Left renal cortex interstitium (tissue), 4 donors: ENCODE results near the gene LAS1L. TPM values are rescaled to one million over a fixed set of nuclear protein-coding genes. Genes with fewer than 3 reads are reported as not detected.
"Not testable (repeated sequence)": the region's sequence is repeated elsewhere in the genome, so short reads cannot be mapped to it uniquely, and the experiment has no call there.

Experiments
- DNase-seq, 4 donors: peaks; one replicate each; pipeline ENCODE4 v3.0.0-alpha.2; 2013; ENCODE audit warnings: low read depth in 4 of 4, low spot score in 2 of 4, missing footprints in 1 of 4
- polyA plus RNA-seq, 4 donors: library from polyadenylated mRNA; unstranded; fragments of 120-200 nt; gene quantifications; one replicate each; pipeline ENCODE4 v1.2.1, GENCODE V29; 2013; ENCODE audit not compliant: insufficient read length in 4 of 4

The LAS1L gene
- polyA plus RNA-seq = 10 to 100 TPM; 39.3 to 53.1 (median 46.3) TPM

GRCh38 chrX:65534450-65535292, at the start of gene LAS1L:
Gene LAS1L, minus strand, starts transcription at chrX:65534787. Its CDS starts 72 bp downstream, at chrX:65534715.
- DNase-seq = peak; percentile 71 to 88 (median 78)

- no peak for DNase-seq
These were observed 48.0 kb upstream of the LAS1L start for GRCh38 chrX:65582450-65583082.

DNA sequence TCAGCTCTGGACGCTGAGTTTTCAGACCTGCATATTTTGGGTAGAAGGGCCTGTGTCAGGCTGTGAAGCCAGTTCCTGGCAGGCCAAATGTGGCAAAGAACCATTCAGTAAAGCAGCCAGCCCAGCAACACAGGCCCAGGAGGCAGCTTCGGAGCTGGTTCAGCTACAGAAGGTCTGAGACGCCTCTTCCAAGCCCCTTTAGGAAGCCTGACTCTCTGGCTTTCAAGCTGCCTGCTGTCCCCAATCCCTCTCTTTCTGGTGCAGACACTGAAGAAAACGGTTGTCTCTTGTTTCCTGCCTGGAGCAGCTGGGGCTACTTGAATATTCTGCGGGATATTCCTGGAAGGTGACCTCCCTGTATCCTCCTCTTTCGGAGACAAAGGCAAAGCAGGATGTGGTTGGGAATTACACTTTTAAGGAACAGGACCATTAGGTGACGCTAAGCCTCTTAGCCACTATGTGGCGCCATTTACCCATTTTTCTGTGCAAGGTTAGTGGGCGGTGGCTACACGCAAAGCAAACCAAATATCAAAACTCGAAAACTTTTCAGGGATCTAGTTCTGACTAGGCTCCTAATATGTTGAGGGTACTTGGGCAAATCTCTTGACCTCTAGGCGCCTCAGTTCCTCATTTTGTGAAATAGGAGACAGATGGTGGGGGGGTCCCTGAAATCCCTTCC, 47.2 kb upstream of the LAS1L start:
- peak in 1 of 4 donors; percentile 47 for DNase-seq

DNA sequence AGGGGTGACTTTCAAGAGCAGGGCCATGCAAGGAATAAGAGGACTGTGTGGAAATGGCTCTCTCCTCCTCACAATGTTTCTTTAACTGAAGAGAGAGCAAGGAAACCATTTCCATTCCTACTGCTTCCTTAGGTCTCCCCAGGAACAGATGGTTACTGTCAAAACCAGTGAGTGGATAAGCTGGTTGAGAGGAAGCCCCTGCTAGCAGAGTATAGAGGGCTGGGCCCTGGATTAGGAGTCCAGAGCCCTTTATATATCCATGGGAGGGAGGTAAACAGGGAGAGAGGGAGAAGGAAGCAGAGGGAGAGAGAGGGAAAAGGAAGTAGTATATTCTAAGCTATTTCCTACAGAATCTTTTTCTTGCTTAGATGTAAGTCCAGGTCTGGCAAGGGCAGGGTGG, 43.8 kb upstream of the LAS1L start:
- DNase-seq = no peak

DNA sequence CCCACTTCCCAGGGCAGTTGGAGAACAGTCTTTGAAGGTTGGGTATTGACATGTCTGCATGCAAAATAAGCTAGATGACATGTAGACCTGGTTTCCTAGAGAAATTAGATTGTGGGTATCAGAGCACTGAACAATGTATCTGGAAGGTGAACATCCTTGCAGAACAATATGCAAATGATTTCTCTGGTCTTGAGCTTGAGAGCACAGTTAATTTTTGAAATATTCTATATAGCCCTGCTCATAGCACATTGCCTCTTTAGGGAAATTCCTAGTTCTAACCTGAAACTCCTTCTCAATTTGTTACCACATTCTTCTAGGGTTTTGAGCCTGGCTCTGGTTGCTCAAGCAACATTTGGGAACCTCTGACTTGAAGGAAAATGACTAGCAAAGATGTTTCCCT, 41.6 kb upstream of the LAS1L start:
- DNase-seq = no peak

DNA sequence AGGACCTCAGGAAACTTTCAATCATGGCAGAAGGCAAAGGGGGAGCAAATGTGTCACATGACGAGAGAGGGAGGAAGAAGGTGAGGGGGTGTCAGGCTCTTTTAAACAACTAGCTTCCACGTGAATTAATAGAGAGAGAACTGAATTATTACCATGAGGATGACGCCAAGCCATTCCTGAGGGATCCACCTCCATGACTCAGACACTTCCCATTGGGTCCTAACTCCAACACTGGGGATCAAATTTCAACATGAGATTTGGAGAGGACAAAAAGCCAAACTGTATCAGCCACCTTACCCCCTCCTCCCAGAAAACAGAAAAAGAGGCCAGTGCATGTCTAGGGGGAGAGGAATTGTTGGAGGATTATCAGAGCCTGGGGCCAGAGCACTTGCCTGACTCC, 40.4 kb upstream of the LAS1L start:
- DNase-seq = no peak

DNA sequence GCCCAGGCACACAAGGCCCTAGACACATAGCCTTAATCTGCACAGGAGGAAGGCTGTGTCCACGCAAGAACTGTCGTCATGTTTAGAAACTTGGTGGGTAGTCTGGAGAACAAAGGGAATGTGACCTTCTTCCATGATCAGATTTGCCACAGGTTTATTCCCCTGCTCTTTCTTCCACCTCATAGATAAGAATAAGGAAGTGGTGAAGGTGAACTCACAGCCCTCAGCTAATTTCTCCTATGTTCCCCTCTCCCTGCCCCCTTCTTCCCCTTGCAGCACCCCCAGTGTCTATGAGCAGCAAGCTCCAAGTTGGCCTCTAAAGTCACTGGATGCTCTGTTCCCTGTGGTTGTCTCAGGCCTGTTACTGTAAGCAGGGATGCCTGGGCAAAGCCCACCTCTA, 39.8 kb upstream of the LAS1L start:
- DNase-seq = no peak

DNA sequence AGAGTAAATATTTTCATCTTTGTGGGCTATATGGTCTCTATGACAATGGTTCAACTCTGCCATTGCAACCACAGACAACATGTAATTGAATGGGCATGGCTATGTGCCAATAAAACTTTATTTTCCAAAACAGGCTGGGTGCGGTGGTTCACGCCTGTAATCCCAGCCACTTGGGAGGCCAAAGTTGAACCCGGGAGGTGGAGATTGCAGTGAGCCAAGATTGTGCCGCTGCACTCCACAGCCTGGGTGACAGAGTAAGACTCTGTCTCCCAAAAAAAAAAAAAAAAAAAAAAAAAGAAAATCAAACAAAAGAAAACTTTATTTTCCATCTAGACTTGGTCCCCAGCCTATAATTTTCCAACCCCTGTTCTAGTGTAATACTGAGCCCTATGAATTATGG, 38.4 kb upstream of the LAS1L start:
- no peak for DNase-seq

GRCh38 chrX:65562850-65563249, 28.3 kb upstream of the LAS1L start:
- DNase-seq = not testable (repeated sequence)

DNA sequence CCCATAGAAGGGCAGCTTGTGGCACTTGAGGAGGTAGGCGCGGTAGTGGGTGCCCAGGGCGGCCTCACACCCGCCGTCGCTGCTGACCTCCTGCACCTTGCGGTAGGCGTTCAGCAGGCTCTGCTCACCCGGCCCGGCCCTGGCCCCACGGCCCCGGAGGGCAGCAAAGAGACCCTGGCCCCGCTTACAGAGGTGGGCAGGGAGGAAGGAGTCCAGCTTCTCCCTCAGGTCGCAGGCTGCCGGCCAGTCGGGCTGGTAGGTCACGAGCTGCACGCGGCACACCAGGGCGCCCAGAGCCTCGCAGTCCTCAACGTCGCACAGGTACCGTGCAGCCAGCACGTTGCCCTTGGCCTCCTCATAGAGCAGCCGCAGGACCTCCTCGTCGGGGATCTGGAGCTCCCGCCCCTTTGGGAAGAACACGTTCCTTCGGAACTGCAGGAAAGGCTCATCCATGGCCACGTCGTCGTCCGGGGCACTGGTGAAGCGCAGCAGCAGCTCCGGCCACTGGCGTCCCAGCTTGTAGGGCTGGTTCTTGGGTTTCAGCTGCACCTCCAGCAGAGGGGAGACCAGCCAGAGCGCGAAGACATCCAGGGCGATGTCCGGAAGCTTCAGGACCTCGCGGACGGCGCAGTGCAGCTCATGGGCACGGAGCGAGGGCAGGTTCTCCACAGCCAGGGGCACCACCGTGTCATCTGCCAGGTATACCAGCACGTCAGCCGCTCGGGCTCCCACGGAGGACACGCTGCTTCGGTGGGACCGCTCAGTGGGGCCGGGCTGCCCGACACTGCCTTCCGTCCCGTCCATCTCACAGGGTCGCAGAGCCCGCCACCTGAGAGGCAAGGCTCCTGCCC, 17.1 kb upstream of the LAS1L start:
- no peak for DNase-seq

GRCh38 chrX:65551086-65551485, 16.5 kb upstream of the LAS1L start:
- no peak for DNase-seq

- no peak for DNase-seq
These were observed 10.9 kb upstream of the LAS1L start for GRCh38 chrX:65545456-65545855.

- DNase-seq = no peak
These were observed 2.6 kb upstream of the LAS1L start for GRCh38 chrX:65537229-65537628.

DNA sequence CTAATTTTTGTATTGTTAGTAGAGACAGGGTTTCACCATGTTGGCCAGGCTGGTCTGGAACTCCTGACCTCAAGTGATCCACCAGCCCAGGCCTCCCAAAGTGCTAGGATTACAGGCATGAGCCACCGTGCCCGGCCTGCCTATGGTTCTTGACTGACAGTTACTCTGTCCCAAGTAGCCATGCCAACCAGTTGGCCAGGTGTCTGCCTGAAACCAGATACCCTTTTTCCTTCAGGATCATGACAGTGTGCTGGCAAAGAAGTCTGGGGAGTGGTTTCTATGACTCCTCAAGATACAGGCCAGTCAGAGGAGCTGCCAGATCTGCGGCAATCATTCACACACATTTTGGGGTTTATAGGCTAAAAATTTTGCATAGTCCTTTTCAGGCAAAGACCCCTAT, 1.7 kb upstream of the LAS1L start:
- no peak for DNase-seq

DNA sequence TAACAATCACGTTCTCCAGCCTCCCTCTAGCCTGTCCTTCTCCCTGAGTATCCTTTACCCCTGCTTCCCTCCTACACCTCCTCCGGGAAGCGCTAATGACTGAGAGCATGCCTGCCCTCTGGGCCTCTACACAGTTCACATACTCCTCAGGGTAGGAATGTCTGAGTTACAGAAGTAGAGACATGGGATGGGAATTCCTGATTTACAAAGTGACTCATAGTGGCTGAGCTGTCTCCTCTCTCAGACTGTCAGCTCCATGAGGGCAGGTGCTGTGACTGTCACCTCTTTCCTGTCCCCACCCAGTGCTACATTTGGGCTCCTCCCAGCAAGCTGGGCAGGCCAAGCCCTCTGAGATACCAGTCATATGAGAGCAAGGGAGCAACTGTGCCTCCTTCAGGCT, 2.6 kb downstream of the LAS1L start:
- DNase-seq = no peak

- DNase-seq = no peak
These were observed 5.8 kb downstream of the LAS1L start for GRCh38 chrX:65528705-65529340.

- DNase-seq = no peak
These were observed 6.3 kb downstream of the LAS1L start for GRCh38 chrX:65528293-65528692.

DNA sequence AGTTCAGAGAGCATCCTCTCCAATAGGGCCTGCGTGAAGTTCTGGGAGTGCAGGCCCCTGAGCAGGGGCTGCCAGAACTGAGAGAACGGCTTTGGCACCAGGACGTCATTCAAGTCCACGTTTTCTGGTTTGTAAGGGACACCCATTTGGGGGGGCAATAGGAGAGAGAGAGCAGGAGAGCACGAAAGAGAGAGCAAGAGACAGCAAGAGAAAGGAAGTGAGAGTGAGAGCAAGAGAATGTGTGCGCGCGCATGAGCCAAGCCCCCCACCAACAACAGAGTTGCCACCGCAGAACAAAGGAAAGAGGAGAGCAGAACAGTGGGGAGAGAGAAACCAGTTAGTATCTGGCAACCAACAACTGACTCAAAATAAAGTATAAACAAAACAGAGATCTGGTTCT, 10.4 kb downstream of the LAS1L start:
- DNase-seq = no peak

DNA sequence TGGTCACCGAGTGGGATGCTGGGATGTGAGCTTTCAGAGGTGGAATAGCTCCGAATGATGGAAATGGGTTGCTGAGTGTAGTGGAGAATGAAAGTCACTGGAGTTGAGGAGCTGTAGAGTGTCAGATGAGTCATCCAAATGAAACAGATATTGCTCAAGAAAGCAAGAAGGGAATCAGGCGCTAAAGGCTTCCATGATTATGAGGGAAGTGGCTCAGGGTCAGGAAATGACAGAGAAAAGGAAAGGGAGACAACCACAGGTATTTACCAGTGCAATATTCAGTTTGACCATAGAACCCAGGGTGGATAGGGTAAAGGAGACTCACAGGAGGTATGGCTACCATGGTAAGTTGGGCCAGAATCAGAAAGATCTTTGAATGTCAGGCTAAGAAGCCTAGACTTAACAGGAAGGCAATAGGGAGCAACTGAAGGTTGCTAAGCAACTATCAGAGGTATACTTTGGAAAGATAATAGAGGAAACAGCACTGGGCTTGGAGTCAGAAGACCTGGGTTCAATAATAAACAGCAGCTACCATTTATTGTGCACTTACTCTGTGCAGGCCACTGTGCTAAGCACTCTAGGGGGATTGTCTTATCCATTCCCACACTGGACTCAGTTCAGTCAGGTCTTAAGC, 11.7 kb downstream of the LAS1L start:
- DNase-seq = no peak

DNA sequence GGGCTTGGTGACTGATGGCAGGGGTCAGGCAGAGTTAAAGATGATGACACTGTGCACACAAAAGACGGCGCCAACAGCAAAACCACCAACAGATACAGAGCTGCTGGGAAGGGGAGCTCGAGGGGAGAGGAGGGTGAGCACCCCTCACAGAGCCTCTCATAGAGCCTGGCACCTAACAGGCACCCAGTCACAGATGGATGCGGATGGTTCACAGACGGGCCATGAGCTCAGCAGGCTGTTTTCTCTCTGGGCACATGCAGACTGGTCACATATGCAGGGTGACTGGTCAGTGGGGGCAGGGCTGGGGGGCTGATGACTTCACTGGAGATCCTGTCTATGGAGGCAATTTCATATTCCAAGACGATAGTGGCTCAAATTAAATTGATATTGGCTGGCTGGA, 15.1 kb downstream of the LAS1L start:
- not testable (repeated sequence) for DNase-seq
